Stimulated activated CD4-positive, alpha-beta T cell treated with anti-CD3 and anti-CD28 coated beads, Interleukin-12 subunit alpha, Interleukin-12 subunit beta, amount 100 ng/mL, for 4 hours (primary cell): ENCODE results near the gene IL23A.

ENCODE experiments used
- DNase-seq: peaks from one replicate; pipeline ENCODE4 v3.0.0-alpha.2; 2020

IL23A gene

GRCh38 chr12:56362130-56363059 lies 23.7 kb downstream of the IL23A start, which contains the start of gene APOF:
Gene APOF, minus strand, starts transcription at chr12:56362857. Its CDS starts 112 bp downstream, at chr12:56362745.
- DNase-seq = no peak

- DNase-seq = no peak
Measured at GRCh38 chr12:56366948-56367347, 28.3 kb downstream of the IL23A start.

GRCh38 chr12:56373515-56373914 lies 34.8 kb downstream of the IL23A start:
- DNase-seq = no peak

- no peak for DNase-seq
Measured at GRCh38 chr12:56374726-56375597, 36.3 kb downstream of the IL23A start.

GRCh38 chr12:56375598-56376434 lies 37.1 kb downstream of the IL23A start:
- DNase-seq = no peak

- no peak for DNase-seq
Measured at GRCh38 chr12:56377310-56377988, 38.8 kb downstream of the IL23A start.

GRCh38 chr12:56377989-56378316 lies 39.3 kb downstream of the IL23A start:
- DNase-seq = no peak

- DNase-seq = no peak
Measured at GRCh38 chr12:56382611-56383010, 43.9 kb downstream of the IL23A start.

- no peak for DNase-seq
Measured at GRCh38 chr12:56385873-56386272, 47.2 kb downstream of the IL23A start.

GRCh38 chr12:56387152-56387736 lies 48.6 kb downstream of the IL23A start:
- no peak for DNase-seq

- no peak for DNase-seq
Measured at GRCh38 chr12:56389412-56389811, 50.7 kb downstream of the IL23A start.
